ENCODE results near the gene C2CD4B. TPM values are rescaled to one million over a fixed set of nuclear protein-coding genes. Genes with fewer than 3 reads are reported as not detected.

The C2CD4B gene
- polyA plus RNA-seq, 3 donors = 0.78 to 1.2 (median 0.94) TPM

- peak in 1 of 11 donors; percentile 24 for DNase-seq (ENCODE audit: extremely low read depth in 1 of 11, low read depth in 9 of 11, low spot score in 4 of 11)
Measured at GRCh38 chr15:62164014-62164395, 1.1 kb downstream of the C2CD4B start.

- no peak for DNase-seq (ENCODE audit: extremely low read depth in 1 of 11, low read depth in 9 of 11, low spot score in 4 of 11)
Measured at GRCh38 chr15:62163397-62164013, 1.6 kb downstream of the C2CD4B start.

- DNase-seq (ENCODE audit: extremely low read depth in 1 of 11, low read depth in 9 of 11, low spot score in 4 of 11) = no peak
Measured at GRCh38 chr15:62153228-62153627, 11.9 kb downstream of the C2CD4B start.

GRCh38 chr15:62150445-62150844 is 14.6 kb downstream of the C2CD4B start:
- DNase-seq (ENCODE audit: extremely low read depth in 1 of 11, low read depth in 9 of 11, low spot score in 4 of 11) = no peak

- no peak for DNase-seq (ENCODE audit: extremely low read depth in 1 of 11, low read depth in 9 of 11, low spot score in 4 of 11)
Measured at GRCh38 chr15:62149729-62150128, 15.4 kb downstream of the C2CD4B start.

- no peak for DNase-seq (ENCODE audit: extremely low read depth in 1 of 11, low read depth in 9 of 11, low spot score in 4 of 11)
Measured at GRCh38 chr15:62147551-62147950, 17.5 kb downstream of the C2CD4B start.

- no peak for DNase-seq (ENCODE audit: extremely low read depth in 1 of 11, low read depth in 9 of 11, low spot score in 4 of 11)
Measured at GRCh38 chr15:62147149-62147548, 17.9 kb downstream of the C2CD4B start.

- no peak for DNase-seq (ENCODE audit: extremely low read depth in 1 of 11, low read depth in 9 of 11, low spot score in 4 of 11)
Measured at GRCh38 chr15:62145015-62145735, 19.9 kb downstream of the C2CD4B start.

GRCh38 chr15:62142736-62143135 is 22.3 kb downstream of the C2CD4B start:
- no peak for DNase-seq (ENCODE audit: extremely low read depth in 1 of 11, low read depth in 9 of 11, low spot score in 4 of 11)

- no peak for DNase-seq (ENCODE audit: extremely low read depth in 1 of 11, low read depth in 9 of 11, low spot score in 4 of 11)
Measured at GRCh38 chr15:62141643-62142588, 23.2 kb downstream of the C2CD4B start.

- no peak for DNase-seq (ENCODE audit: extremely low read depth in 1 of 11, low read depth in 9 of 11, low spot score in 4 of 11)
Measured at GRCh38 chr15:62141200-62141599, 23.9 kb downstream of the C2CD4B start.

- DNase-seq (ENCODE audit: extremely low read depth in 1 of 11, low read depth in 9 of 11, low spot score in 4 of 11) = no peak
Measured at GRCh38 chr15:62138124-62138523, 27.0 kb downstream of the C2CD4B start.

- DNase-seq (ENCODE audit: extremely low read depth in 1 of 11, low read depth in 9 of 11, low spot score in 4 of 11) = no peak
Measured at GRCh38 chr15:62136911-62137865, 27.9 kb downstream of the C2CD4B start.

- DNase-seq (ENCODE audit: extremely low read depth in 1 of 11, low read depth in 9 of 11, low spot score in 4 of 11) = no peak
Measured at GRCh38 chr15:62135532-62136134, 29.5 kb downstream of the C2CD4B start.

- DNase-seq (ENCODE audit: extremely low read depth in 1 of 11, low read depth in 9 of 11, low spot score in 4 of 11) = no peak
Measured at GRCh38 chr15:62133141-62133540, 31.9 kb downstream of the C2CD4B start.

- no peak for DNase-seq (ENCODE audit: extremely low read depth in 1 of 11, low read depth in 9 of 11, low spot score in 4 of 11)
Measured at GRCh38 chr15:62128916-62129315, 36.2 kb downstream of the C2CD4B start.

GRCh38 chr15:62126364-62126763 is 38.7 kb downstream of the C2CD4B start:
- DNase-seq (ENCODE audit: extremely low read depth in 1 of 11, low read depth in 9 of 11, low spot score in 4 of 11) = no peak

- peak in 2 of 11 donors; percentile 42 to 49 for DNase-seq (ENCODE audit: extremely low read depth in 1 of 11, low read depth in 9 of 11, low spot score in 4 of 11)
Measured at GRCh38 chr15:62125773-62126172, 39.3 kb downstream of the C2CD4B start.
